ENCODE measurements around the gene HINT2. TPM values are rescaled to one million over a fixed set of nuclear protein-coding genes. Genes with fewer than 3 reads are reported as not detected.

The HINT2 gene
- total RNA-seq, 1 experiment from 2014 or later, result 35.9 TPM

DNA sequence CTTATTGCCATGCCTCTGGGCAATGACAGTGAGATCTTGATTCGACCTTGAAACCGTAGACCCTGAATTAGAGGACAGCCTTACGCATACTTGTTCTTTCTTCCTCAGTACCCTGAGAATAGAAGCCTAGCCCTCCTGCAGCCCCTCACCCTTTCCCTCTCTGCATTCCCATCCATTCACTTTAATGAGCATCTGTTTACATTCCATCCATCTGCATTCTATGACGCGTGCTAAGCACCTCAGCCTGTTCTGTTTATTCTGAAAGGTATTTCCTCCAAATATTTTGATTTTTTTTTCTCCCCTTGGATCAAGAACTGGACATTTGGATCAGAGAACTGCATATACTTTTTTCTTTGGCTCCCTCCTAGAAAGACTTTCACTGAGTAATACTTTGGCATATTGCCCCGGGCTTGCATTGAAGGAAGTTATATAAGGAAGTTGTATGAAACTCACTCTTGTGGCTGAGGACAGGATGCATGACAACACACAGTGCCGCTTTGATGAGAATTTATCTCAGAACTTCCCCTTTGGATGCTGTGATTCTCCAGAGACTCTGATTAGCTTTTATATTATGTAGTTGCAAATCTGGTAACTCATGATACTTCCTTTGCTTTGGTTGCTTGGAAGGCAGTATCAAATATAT lies 29.9 kb upstream of the HINT2 start:
- H4K91ac ChIP-seq (ENCODE audit: insufficient read length, low read depth, low read length), result no peak overlapping the region
- no peak for DNase-seq
- H3K14ac ChIP-seq (ENCODE audit: insufficient read depth, low read length), result no peak overlapping the region
- no peaks in the 10 kb centered on the region for H3K79me2 ChIP-seq (ENCODE audit: insufficient read depth, low read length)
- H3K4ac ChIP-seq (ENCODE audit: low read depth, low read length), result no peak overlapping the region
- TF ChIP-seq, protein P1, sequence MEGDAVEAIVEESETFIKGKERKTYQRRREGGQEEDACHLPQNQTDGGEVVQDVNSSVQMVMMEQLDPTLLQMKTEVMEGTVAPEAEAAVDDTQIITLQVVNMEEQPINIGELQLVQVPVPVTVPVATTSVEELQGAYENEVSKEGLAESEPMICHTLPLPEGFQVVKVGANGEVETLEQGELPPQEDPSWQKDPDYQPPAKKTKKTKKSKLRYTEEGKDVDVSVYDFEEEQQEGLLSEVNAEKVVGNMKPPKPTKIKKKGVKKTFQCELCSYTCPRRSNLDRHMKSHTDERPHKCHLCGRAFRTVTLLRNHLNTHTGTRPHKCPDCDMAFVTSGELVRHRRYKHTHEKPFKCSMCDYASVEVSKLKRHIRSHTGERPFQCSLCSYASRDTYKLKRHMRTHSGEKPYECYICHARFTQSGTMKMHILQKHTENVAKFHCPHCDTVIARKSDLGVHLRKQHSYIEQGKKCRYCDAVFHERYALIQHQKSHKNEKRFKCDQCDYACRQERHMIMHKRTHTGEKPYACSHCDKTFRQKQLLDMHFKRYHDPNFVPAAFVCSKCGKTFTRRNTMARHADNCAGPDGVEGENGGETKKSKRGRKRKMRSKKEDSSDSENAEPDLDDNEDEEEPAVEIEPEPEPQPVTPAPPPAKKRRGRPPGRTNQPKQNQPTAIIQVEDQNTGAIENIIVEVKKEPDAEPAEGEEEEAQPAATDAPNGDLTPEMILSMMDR (conservative IDR thresholded peaks at IDR 0.05), result no peak
- H3K56ac ChIP-seq (ENCODE audit: insufficient read length, low read depth, low read length), result no peak overlapping the region
- no peak overlapping the region for H3K9ac ChIP-seq (ENCODE audit: extremely low read depth, insufficient read length, low read length)
- peaks cover 1 to 17% (median 8%) of the 10 kb centered on the region in 3 experiments; a peak in 5 of 7 replicates for H3K36me3 Mint-ChIP-seq (ENCODE audit: insufficient read depth in 1 of 3, low read depth in 3 of 3)
- H2AK5ac ChIP-seq (ENCODE audit: insufficient read length, low read length), result no peak overlapping the region
- no peak overlapping the region for H2BK12ac ChIP-seq (ENCODE audit: insufficient read length, low read depth, low read length)
- no peak overlapping the region for H3K23ac ChIP-seq (ENCODE audit: insufficient read length, low read depth, low read length)
- no peaks in the 10 kb centered on the region for H3K79me1 ChIP-seq (ENCODE audit: insufficient read depth, low read depth, low read length, poor library complexity, severe bottlenecking)
- peaks cover 21% of the 10 kb centered on the region for H3K27me3 Mint-ChIP-seq (ENCODE audit: low read depth)
- peaks cover 7% of the 10 kb centered on the region for H3K23me2 ChIP-seq (ENCODE audit: insufficient read length, low read depth, low read length, poor library complexity, severe bottlenecking)
- no peak overlapping the region for H2BK15ac ChIP-seq (ENCODE audit: low read depth, low read length)
- no peaks in the 10 kb centered on the region; the same call in 1 of the 2 replicates for H3K27me3 ChIP-seq (ENCODE audit: insufficient read depth, low read length)
- H3K4me2 ChIP-seq (ENCODE audit: insufficient read depth, insufficient read length, low read length), result peak overlapping the region; percentile 39
- H3K27ac ChIP-seq (ENCODE audit: insufficient read length, low read depth, low read length), result peak overlapping the region; percentile 35
- H3T11ph ChIP-seq (ENCODE audit: low read length), result no peak overlapping the region
- no peaks in the 10 kb centered on the region for H3K9me3 ChIP-seq (ENCODE audit: control insufficient read depth, low read depth, low read length)
- H3K9me3 Mint-ChIP-seq, result no peaks in the 10 kb centered on the region
- no peak overlapping the region for H2BK120ac ChIP-seq (ENCODE audit: low read depth, low read length, poor library complexity, severe bottlenecking)
- WGBS (ENCODE audit: extremely low coverage, insufficient read length, low lambda C conversion rate), result no CpG with 5 or more reads among the region's 7 CpGs
- peak overlapping the region; percentile 2 to 77 (median 15); a peak in 5 of 7 replicates for H3K27ac Mint-ChIP-seq
- H3K4me3 Mint-ChIP-seq, result peak overlapping the region; percentile 12 to 25; a peak in 4 of 5 replicates
- H2AFZ ChIP-seq (ENCODE audit: low read length), result no peak overlapping the region
- H3K4me1 ChIP-seq (ENCODE audit: insufficient read depth, low read length), result peaks cover 14% of the 10 kb centered on the region; the same call in 1 of the 2 replicates
- no peak overlapping the region for H4K8ac ChIP-seq (replicated peaks; ENCODE audit: insufficient read length, low read depth, low read length)
- H4K5ac ChIP-seq (ENCODE audit: insufficient read length, low read depth, low read length), result no peak overlapping the region
- H3K18ac ChIP-seq (ENCODE audit: insufficient read length, low read depth, low read length), result no peak overlapping the region
- H2BK5ac ChIP-seq (ENCODE audit: insufficient read length, low read length), result no peak overlapping the region
- no peaks in the 10 kb centered on the region for H4K20me1 ChIP-seq (ENCODE audit: control insufficient read depth, insufficient read depth, insufficient read length)
- H2BK20ac ChIP-seq (ENCODE audit: low read depth, low read length, poor library complexity, severe bottlenecking), result no peak overlapping the region
- H3K4me1 Mint-ChIP-seq, result peaks cover 31 to 39% of the 10 kb centered on the region in 2 experiments

Measured in H9 (cell line).